HG02588 (cell line): ENCODE data around the gene SPDYE16.
A peak's percentile ranks its signal among the peaks of the same experiment; 100 is the strongest.
"Not testable (repeated sequence)": the region's sequence is repeated elsewhere in the genome, so short reads cannot be mapped to it uniquely, and the experiment has no call there.

Experiments used
- ATAC-seq: cut with Tn5 transposase; IDR thresholded peaks from one replicate; pipeline ENCODE4 v1.9.1; 2021; ENCODE audit warnings: mild to moderate bottlenecking, moderate library complexity; ENCODE audit not compliant: unreplicated experiment

The SPDYE16 gene

GRCh38 chr7:76543197-76543596 is at the start of gene SPDYE16:
Gene SPDYE16 (minus strand): TSS chr7:76543297. CDS start chr7:76541459, 1,838 bp downstream.
- ATAC-seq: not testable (repeated sequence)

DNA sequence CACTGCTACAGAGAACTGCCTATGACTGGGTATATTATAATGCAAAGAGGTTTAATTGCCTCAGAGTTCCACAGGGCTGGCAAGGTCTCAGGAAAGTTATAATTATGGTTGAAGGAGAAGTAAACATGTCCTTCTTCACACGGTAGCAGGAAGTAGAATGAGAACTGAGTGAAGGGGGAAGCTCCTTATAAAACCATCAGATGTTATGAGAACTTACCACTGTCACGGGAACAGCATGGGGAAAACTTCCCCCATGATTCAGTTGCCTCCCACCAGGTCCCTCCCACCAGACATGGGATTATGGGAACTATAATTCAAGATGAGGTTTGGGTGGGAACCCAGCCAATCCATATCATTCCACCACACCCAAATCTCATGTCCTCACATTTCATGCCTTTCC is 49.6 kb upstream of the SPDYE16 start:
- not testable (repeated sequence) for ATAC-seq

DNA sequence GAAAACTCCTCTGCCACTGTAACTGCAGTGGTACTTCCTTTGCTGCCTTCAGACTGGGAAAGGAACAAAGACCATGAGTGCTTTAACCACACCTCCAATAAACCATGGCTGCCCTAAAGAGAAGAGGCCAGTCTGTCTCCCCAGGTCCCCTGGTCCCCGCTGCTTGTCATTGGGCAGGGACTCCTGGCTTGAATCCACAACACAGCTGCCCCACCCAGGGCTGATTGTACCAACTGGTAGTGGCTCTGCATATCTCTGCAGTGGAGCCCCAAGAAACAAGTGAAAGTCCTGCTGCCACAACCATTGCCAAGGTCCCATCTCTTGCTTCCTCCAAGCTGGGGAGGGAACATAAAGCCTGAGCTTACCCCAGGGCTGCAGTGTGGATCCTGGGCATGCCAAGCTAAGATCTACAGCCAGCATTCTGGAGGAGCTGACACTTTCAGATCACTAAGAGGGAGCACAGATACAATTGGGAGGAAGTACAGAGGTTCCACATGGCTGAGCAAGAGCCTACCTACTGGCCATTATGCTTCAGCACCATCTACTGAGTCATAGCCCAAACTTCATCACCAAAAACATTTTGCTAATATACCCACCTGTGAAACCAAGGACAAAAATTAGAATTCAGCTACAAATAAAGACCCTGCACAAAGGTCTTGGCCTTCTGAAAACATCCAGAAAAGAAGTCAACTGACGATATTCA is 48.7 kb upstream of the SPDYE16 start:
- peak; percentile 77 for ATAC-seq

- ATAC-seq: not testable (repeated sequence)
Observed at GRCh38 chr7:76591033-76591432, 47.9 kb upstream of the SPDYE16 start.

GRCh38 chr7:76588586-76588985 is 45.5 kb upstream of the SPDYE16 start:
- ATAC-seq: not testable (repeated sequence)

DNA sequence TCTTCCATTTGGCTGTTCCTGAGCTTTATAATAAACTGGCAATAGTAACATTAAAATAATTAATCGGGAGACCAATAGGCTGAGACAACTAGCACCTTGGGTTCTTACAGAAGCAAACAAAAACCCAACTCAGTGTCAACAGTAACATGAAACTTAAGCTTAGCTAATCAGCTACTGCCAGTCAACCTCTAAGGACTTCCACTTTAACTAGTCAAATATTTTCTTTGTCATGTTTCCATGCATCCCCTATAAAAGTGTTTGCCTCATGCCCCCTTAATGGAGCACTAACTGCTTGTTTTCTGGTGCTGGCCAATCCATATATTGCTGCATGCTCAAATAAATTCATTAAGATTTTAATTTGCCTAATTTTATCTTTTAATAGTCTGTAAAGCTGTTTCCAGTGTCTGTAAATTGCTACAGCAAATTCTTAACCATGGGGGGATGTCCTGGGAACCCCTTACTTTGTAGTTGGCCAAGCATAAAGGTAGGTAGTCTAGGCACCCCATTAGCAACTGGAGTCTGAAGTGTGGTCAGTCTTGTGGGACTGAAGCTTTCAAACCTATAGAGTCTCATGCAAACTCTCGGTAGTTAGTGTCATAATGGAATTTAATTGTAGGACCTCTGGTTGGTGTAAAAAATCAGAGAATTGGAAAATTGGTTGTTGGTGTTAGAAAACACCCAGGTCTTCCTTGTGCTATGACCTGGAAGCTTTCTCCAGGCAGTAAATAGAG is 43.7 kb upstream of the SPDYE16 start:
- ATAC-seq: not testable (repeated sequence)

DNA sequence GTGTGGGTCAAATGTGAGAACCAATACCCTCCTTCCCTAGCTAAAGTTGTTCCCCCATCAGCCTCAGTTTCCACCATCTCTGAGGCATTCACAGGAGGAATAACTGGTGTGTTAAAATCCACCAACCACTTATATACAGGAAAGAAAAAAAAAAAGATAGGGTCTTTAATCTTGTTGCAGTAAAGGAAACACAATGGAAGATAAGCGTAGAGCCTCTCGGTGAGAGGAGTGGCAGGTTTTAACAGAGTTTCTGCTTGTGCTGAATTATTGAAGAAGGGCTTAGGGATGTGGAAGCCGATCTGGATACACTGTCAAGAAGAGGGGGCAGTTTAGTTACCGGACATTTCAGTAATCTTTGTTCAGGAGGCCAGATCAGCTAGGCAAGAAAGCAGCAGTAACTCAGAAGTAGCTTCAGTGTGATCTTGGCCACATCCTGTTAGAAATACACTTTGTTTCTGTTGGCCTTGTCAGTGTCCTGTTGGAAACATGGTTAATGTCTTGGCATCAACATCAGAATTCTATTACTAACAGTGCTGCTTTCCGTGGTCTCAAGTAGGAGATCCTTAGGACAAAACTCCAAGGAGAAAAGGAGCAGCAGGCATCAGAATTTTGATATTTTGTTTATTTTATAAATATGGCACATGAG is 40.7 kb upstream of the SPDYE16 start:
- not testable (repeated sequence) for ATAC-seq

DNA sequence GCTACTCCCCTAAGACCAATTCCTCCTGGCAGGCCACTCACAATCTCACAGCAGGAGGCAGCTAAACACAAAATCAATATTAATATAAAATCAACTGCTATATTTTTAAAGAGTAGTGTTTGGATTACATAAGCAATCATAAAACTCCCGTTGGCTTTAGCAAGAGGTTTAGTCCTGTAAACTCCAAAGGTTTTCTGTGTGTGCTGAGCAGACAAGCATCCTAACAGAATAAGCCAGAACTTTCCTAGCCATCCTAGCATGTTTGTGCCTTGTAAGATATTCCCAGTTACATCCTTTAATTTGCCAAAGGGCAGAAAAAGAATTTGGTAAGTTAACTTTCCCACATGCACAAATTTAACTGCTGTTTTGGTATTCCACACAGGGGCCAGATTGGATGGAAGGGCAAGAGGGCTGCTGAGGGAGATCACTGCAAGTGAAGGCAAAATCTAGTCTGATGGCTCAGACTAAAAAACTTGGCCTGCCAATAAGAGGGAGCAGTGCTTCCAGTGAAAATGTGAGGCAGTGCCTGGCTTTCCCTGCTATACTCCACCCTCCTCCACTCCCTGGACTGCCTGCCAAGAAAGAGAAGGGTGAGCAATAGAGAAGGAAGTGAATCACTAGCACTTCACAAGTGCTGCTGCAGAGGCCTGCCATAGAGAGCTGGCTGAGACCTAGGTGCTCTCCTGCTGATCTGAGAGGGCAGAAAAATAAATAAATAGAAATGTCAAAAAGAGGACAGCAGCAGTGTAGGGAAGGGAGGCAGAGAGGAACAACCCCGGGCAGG is 39.9 kb upstream of the SPDYE16 start:
- ATAC-seq: not testable (repeated sequence)

DNA sequence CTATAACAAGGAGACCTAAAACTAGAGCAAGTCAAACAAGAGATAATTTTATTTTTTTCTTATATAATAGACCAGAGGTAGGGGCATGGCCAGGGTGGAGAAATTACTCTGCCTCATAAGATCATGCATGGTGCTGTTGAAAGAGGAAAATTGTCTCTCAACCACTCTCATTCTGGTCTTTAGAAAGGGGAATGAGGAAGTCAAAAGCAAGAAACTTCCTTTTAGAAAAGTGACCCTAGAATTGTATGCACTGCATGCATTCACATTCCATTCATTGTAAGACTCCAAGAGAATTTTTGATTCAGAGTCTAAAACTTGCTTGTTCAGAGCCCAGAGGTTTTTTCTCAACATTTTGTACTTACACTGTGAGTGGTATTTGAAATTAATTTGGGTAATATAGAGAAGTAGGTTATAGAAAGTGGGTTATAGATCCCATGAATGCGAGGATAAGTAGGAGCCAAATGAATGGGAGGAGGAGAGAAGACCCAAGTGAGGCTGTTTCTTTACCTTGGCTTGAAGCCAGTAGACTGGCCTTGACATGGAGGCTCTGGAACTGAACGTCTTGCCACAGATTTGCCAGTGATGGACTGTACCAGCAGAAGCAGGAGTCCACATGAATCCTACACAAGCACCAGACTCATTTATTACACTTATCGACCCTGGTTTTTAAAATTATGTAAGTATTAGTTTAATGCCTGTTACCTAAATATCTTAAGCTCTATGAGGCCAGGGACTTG is 33.0 kb upstream of the SPDYE16 start:
- ATAC-seq: not testable (repeated sequence)

- ATAC-seq: not testable (repeated sequence)
Observed at GRCh38 chr7:76575431-76575830, 32.3 kb upstream of the SPDYE16 start.

DNA sequence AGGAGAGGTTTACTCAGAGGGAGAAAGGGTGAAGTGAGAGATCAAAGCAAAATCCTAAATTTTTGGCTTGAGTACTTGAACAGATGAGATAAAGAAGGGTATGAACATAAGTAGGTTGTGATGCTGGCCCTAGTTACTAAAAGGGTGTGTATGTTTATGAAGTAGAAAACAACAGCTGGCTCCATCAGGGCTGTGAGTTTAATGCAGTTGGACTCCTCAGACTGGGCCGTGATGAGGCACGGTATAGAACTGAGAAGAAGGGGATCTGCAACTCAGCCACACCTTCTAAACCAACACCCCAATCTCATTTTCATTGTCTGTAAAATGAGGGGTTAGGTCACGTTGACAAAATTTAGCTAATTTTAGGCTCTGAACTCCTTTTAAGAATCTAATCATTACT is 29.2 kb upstream of the SPDYE16 start:
- ATAC-seq: not testable (repeated sequence)

DNA sequence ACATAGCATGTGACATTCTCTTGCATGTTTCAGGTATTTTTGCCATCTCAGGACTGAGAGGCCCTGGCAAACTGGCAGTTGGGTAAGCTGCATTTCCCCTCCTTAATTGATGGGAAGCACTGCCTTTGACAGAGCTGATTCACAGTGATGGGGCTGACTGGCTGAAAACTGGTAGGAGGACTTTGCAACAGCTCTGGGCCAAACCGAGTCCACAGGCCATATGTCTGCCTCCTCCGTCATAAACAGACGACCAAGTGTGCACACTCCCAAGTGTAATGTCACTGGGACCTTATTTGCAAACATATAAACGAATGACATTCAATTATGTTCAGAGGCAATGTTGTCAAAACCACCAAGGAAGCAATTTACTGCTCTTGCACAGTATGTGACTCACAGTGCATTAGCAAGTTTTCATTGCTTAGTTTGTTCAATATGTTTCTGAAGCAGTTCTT is 27.3 kb upstream of the SPDYE16 start:
- not testable (repeated sequence) for ATAC-seq

- not testable (repeated sequence) for ATAC-seq
Observed at GRCh38 chr7:76568742-76569141, 25.6 kb upstream of the SPDYE16 start.

DNA sequence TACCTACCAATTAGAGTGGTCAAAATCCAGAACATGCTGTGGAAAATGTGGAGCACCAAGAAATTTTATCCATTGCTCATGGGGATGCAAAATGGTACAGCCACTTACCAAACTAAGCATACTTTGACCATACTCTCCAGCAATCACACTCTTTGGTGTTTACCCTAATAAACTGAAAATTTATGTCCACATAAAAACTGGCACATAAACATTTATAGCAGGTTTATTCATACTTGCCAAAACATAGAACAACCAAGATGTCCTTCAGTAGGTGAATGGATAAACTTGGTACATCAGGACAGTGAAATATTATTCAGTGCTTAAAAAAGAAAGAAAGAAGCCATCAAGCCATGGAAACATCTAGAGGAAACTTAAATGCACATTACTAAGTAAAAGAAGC is 24.7 kb upstream of the SPDYE16 start:
- ATAC-seq: not testable (repeated sequence)

DNA sequence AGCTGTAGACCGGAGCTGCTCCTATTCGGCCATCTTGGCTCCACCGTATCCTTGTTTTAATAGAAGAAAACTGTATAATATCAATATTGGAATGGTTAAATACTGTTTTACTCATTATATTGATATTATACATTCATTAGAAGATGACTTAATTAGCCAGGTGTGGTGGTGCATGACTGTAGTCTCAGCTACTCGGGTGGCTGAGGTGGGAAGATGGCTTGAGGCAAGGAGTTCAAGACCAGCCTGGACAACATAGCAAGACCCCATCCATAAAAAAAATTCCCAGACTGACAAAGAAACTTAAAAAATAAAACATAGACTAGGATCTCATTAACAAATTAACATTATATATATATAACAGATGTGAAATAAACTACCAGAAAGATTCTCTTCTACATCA is 24.2 kb upstream of the SPDYE16 start:
- not testable (repeated sequence) for ATAC-seq

DNA sequence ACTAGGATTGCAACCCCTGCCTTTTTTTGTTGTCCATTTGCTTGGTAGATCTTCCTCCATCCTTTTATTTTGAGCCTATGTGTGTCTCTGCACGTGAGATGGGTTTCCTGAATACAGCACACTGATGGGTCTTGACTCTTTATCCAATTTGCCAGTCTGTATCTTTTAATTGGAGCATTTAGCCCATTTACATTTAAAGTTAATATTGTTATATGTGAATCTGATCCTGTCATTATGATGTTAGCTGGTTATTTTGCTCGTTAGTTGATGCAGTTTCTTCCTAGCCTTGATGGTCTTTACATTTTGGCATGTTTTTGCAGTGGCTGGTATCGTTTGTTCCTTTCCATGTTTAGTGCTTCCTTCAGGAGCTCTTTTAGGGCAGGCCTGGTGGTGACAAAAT is 21.9 kb upstream of the SPDYE16 start:
- not testable (repeated sequence) for ATAC-seq

GRCh38 chr7:76561342-76561741 is 18.2 kb upstream of the SPDYE16 start:
- ATAC-seq: not testable (repeated sequence)

- not testable (repeated sequence) for ATAC-seq
Observed at GRCh38 chr7:76560157-76560556, 17.1 kb upstream of the SPDYE16 start.

DNA sequence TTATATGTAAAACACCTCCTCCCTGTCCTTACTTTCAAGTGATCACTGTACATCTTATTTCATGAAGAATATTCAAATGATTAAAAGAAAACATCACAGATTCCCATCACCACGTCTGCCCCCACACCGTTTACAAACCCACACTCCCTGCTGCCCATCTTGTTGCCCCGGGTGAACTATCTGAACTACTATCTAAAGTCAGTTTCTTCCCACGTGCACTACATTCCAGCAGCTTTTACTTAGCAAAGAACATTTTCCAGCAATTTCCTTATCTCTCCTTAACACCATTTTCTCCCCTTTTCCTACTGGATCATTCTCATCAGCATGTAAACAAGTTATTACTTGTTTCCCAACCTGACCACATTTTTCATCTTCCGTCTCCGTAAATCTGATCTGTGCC is 16.6 kb upstream of the SPDYE16 start:
- not testable (repeated sequence) for ATAC-seq

GRCh38 chr7:76551992-76552391 is 8.9 kb upstream of the SPDYE16 start:
- ATAC-seq: not testable (repeated sequence)
